ENCODE data around the gene GFOD1.
"Not testable (repeated sequence)": the region's sequence is repeated elsewhere in the genome, so short reads cannot be mapped to it uniquely, and the experiment has no call there.

The GFOD1 gene

GRCh38 chr6:13402711-13403110 lies 84.7 kb downstream of the GFOD1 start:
- no peak for DNase-seq (ENCODE audit: low spot score)

GRCh38 chr6:13400772-13401171 lies 86.6 kb downstream of the GFOD1 start:
- no peak for DNase-seq (ENCODE audit: low spot score)

- no peak for DNase-seq (ENCODE audit: low spot score)
Observed at GRCh38 chr6:13398421-13398994, 88.9 kb downstream of the GFOD1 start.

GRCh38 chr6:13398069-13398381 lies 89.4 kb downstream of the GFOD1 start:
- DNase-seq (ENCODE audit: low spot score) = no peak

DNA sequence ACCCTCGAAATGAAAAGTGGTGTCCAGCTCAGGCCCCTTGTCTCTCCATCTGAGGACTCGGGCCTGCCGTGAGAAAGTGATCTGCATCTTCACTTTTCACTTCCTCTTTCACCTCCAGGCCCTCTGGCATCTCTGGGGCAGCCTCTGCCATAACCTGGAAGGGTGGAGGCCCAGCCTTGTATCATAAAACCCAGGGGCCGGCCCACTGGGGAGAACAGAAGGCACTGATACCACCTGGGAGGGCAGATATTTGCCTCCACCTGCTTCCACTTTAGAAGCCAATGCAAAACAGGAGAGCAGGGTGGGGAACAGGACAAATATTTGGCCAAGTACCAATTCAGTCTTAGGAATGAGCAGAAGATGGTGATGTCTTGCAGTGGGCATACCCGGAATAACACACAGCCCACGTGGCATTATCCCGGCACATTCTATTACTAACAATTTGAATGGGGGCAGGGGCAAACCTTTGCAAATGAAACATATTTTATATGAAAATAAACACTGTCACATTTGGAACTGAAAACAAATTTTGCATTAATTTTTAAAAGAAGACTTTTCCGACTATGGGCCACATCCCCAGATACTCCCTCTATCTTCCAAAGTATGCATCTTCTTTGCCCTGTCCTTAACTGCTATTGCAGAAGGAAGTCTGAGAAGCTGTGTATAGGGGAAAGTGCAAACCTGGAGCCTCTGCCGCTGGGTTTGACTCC lies 89.9 kb downstream of the GFOD1 start:
- DNase-seq (ENCODE audit: low spot score) = no peak

- DNase-seq (ENCODE audit: low spot score) = no peak
Observed at GRCh38 chr6:13396241-13396792, 91.1 kb downstream of the GFOD1 start.

DNA sequence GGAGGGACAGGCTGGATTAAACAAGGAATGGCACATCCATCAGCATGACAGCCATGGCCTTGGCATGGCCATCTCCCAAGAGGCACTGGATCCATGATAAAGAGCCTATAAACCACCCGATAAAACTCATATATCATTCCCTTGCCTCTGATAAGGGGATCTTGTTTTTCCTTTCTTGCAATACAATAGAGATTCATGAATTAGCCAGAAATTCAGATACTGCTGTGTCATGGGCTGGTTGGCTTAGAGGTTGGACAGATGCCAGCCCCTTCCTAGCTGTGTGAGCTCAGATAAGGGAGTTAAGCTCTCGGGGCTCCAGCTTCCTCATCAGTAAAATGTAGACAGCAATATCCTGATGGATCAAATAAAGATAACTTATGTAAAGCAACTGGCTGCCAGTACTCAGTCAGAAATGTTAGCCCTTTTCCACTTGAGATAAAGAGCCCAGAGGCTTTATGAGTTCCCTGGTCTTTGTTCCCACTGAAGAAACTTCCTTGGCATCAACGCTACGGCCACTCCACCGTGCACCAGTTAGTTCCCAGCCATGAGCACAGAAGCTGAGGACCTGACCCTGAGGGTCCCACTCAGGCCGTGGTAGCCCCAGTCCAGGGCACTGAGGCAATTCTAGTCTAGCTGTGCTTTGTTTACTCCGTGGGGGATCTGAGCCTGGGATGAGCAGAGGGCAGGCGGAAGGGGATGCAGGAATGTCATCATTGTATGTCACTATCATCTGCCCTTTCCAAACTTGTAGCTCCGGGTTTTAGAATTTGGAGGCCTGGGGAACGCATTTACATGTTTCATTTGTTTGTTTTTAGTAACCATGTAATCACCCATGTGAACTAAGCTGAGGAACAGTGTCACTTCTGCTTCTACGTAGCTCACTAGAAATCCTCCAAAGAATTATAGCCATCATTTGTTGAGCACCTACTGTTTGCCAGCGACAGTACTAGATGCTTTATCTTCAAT lies 91.8 kb downstream of the GFOD1 start:
- DNase-seq (ENCODE audit: low spot score) = no peak

- DNase-seq (ENCODE audit: low spot score) = no peak
Observed at GRCh38 chr6:13392462-13392861, 94.9 kb downstream of the GFOD1 start.

- no peak for DNase-seq (ENCODE audit: low spot score)
Observed at GRCh38 chr6:13391537-13391936, 95.9 kb downstream of the GFOD1 start.

GRCh38 chr6:13390658-13391057 lies 96.7 kb downstream of the GFOD1 start:
- no peak for DNase-seq (ENCODE audit: low spot score)

- DNase-seq (ENCODE audit: low spot score) = not testable (repeated sequence)
Observed at GRCh38 chr6:13389237-13389636, 98.2 kb downstream of the GFOD1 start.

DNA sequence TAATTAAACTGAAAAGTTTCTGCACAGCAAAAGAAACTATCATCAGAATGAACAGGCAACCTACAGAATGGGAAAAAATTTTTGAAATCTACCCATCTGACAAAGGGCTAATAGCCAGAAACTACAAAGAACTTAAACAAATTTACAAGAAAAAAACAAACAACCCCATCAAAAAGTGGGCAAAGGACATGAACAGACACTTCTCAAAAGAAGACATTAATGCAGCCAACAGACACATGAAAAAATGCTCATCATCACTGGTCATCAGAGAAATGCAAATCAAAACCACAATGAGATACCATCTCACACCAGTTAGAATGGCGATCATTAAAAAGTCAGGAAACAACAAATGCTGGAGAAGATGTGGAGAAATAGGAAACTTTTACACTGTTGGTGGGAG lies 98.6 kb downstream of the GFOD1 start:
- not testable (repeated sequence) for DNase-seq (ENCODE audit: low spot score)

DNA sequence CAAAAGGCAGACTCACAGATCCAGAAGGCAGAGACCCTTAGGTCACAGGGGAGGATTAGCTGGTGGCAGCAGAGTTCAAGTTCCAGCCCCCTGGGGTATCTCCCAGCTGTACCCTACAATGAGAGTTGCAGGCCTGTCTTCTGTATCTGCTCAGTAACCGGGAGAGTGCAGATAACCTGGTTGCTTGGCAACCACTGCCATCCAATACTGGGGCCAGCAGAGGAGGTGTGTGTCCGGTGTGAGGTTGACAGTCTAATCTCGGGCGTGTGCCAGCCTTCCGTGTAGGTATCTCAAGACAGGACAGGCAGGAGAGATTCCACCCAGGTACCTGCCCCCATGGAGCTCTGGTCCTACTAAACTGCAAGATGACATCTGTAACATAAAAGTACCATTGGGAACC lies 102.4 kb downstream of the GFOD1 start:
- DNase-seq (ENCODE audit: low spot score) = no peak

DNA sequence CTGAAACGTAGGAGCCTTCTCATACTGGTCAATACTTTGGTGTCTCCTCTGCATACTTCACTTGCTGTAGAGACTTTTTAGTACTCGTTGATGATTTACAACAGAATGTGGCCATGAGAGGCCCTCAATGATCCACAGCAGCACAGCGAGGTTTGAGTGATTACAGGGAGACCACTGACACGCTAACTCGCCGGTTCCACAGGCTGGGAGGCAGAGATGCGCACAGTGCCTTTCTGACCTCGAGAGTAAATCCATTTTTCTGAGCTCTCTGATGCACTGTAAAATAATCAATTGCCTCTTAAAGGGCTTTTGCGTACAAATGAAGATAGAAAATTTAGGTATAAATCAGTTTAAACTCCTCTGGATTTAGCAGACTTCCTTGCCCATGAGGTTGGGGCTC lies 102.9 kb downstream of the GFOD1 start:
- DNase-seq (ENCODE audit: low spot score) = no peak

DNA sequence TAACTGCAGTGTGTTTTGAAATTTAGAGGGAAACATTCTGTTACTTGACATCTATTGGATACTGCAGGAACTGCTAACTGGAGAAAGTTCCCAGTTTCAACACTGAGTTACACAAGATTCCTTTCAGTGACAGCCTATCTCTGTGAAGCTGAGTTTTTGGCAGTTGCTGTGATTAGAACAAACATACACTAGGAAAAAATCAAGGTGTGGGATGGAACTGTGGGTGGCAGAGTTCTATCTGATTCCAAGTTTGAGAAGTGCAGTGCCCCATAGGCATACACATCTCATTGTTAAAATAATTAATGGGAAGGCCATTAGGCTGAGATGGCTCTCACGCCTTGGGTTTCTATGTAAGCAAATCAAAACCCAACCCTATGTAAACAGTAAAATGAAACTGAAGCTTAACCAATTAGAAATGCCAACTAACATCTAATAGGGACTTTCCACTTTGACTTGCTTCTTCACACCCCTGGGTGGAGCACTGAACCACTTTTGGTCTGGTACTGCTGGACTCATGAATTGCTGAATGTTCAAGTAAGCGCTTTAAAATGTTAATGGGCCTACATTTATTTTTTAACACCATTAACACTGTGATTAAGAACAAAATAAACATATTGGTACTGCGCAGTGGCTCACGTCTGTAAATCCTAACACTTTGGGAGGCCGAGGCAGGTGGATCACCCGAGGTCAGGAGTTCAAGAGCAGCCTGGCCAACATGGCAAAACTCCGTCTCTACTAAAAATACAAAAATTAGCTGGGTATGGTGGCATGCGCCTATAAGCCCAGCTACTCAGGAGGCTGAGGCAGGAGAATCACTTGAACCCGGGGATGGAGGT lies 103.9 kb downstream of the GFOD1 start:
- DNase-seq (ENCODE audit: low spot score) = no peak

DNA sequence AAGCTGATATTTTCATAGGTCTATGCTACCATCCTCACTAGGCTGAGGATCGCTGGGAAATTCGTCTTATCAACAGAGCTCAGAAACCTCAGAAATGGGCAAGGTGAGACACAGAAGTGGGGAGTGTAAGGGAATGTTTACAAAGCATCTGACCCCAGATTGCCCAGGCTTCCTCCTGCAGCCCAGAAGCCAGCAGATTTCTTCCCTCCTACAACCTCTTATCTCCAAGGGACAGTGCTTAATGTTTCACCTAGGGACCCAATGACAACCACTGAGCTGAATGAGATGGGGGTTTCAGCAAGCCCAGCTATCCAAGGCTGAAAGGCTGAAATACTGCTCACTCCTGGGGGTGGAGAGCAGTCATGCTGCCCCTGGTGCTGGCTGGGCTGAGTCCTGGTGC lies 106.6 kb downstream of the GFOD1 start:
- DNase-seq (ENCODE audit: low spot score) = no peak

DNA sequence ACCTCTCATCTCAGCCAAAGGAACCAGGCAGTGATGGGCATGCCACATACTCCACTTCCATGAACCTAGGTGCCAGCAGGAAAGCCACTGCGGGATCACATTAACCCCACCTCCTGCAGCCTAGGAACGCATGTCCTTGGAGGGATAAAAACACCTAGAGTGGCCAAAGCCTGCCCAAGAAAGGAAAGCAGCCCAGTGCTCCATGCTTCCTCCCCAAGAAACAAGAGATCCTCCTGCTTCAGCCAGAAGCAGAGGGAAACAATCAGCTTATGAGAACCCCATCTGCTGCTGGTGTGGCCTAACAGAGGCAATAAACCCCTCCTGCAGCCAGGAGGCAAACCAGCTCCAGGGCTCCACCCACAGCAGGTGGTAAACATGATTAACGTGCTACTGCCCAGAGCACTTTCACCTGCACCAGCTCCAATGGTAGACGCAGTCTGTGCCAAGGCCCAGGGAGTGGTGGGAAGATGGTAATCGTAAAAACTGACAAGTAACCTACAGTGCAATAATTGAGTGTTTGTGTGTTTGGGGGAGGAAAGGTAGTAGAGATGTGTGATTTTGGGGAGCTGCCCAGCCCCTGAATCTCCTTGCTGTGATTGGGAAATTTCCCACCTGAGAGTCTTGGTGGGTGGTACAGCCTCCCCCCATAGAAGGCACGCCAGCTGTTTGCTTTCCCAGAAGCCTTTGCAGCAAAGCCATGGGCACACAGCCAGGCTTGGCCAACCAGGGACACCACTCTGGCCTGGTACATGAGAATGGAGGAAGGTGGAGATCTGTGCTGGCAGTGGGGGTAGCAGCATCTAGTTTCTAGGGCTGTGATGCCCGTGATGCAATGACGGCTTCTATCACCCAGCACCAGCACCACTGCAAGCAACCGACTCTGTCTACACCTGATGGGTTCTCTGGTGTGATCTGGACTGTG lies 108.5 kb downstream of the GFOD1 start:
- DNase-seq (ENCODE audit: low spot score) = no peak

DNA sequence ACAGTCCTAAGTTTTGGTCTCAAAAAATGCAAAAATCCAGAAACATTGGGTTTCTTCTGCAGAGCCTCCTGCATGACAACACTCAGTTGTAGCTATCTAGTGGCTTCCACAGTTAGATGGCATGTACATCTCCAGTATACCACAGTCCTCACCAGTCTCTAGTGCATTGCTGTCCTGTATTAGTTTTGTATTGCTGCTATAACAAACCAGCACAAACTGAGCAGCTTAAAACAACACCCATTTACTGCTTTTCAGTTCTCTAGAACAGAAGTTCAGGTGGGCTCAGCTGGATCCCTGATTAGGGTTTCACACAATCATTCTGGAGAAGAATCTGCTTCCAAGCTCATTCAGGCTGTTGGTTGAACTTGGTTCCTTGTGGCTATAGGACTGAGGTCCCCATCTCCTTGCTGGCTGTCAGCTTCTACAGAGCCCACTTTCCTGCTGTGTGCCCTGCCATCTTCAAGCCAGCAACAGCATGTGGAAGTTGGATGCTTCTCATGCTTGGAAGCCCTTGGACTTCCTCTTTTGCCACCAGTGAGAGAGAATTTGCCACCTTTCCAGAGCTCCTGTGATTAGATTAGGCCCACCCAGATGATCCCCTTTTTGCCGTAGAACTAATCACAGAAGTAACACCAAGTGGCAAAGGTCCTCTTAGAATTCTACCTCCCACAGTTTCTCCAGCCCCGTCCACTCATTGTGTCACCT lies 110.2 kb downstream of the GFOD1 start:
- no peak for DNase-seq (ENCODE audit: low spot score)

DNA sequence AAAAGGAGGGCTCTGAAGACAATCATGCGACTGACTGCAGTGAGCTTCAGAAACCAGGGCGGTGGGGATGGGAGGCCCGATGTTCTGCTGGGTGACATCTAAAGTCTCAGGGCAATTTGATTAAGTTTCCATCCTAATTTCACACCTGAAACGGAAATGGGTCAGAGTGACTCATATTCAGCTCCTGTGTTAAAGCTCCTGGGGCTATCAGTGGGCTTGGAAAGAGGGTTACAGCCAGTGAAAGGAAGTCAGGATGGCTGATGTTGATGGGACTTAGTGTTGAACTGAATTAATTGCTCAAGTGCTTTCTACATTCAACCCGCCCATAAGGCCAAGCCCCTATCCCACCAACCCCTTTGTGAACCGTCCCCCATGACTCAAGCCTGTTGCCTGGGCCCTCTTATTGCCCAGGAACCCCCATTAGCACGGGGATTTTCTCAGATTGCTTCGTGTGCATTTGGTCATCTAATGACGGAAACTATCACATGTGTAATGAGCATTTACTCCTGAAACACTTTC lies 112.0 kb downstream of the GFOD1 start:
- DNase-seq (ENCODE audit: low spot score) = no peak

- no peak for DNase-seq (ENCODE audit: low spot score)
Observed at GRCh38 chr6:13373919-13374318, 113.5 kb downstream of the GFOD1 start.

Data from HuH-7 (cell line).